ENCODE data around the gene FIG4. TPM values are rescaled to one million over a fixed set of nuclear protein-coding genes. Genes with fewer than 3 reads are reported as not detected.

The FIG4 gene
- total RNA-seq, 8 experiments from 2014 or later, result 5.2 to 25.1 (median 18.7) TPM

- Histone ChIP-seq H3K4me3 (no peak overlapping the region), H3K4me1 (replicated peaks in 1 of 2) (peaks cover 0 to 10% of the 10 kb centered on the region in 2 donors), H3K27ac (no peak overlapping the region)
- WGBS, 10 experiments, result 0 to 100% (median 57%) methylated on average over 1 of the region's 1 CpG; no CpG with 5 or more reads in 1 of the 10 experiments
- peak in 3 of 8 experiments; percentile 31 to 59 (median 54) for ATAC-seq (replicated peaks in 6 of 8)
- in situ Hi-C loops (cut with MboI; ENCODE audit: low pct_unique_long_range_greater_than_20kb in 2 of 9, low sequenced_read_pairs in 9 of 9, unreplicated experiment in 9 of 9), result no loop called here
Measured at GRCh38 chr6:109793021-109793420, 101.9 kb downstream of the FIG4 start.

GRCh38 chr6:109793792-109794191 is 102.7 kb downstream of the FIG4 start:
- ATAC-seq (replicated peaks in 6 of 8), result peak; percentile 83 to 94 (median 92)
- Histone ChIP-seq H3K4me3 (no peak overlapping the region), H3K4me1 (replicated peaks in 1 of 2) (peaks cover 0 to 10% of the 10 kb centered on the region in 2 donors), H3K27ac (no peak overlapping the region)
- in situ Hi-C loops (cut with MboI; ENCODE audit: low pct_unique_long_range_greater_than_20kb in 2 of 9, low sequenced_read_pairs in 9 of 9, unreplicated experiment in 9 of 9), result no loop called here
- 0 to 71% (median 25%) methylated on average over 1 of the region's 1 CpG; no CpG with 5 or more reads in 2 of the 10 experiments for WGBS, 10 experiments

- peaks cover 2 to 14% of the 10 kb centered on the region in 2 donors for H3K4me1 ChIP-seq (replicated peaks in 1 of 2)
- 25 to 100% (median 70%) methylated on average over 1 to 5 of the region's 6 CpGs; no CpG with 5 or more reads in 1 of the 10 experiments for WGBS, 10 experiments
- H3K4me3 ChIP-seq, result no peak overlapping the region
- H3K27ac ChIP-seq, result no peak overlapping the region
- in situ Hi-C loops (cut with MboI; ENCODE audit: low pct_unique_long_range_greater_than_20kb in 2 of 9, low sequenced_read_pairs in 9 of 9, unreplicated experiment in 9 of 9), result no loop called here
- ATAC-seq (replicated peaks in 6 of 8), result peak in 6 of 8 experiments; percentile 14 to 32 (median 16)
Measured at GRCh38 chr6:109794201-109794923, 103.3 kb downstream of the FIG4 start.

GRCh38 chr6:109795994-109796555 is 105.0 kb downstream of the FIG4 start:
- 0 to 100% (median 82%) methylated on average over 1 to 4 of the region's 4 CpGs; no CpG with 5 or more reads in 5 of the 10 experiments for WGBS, 10 experiments
- in situ Hi-C loops (cut with MboI; ENCODE audit: low pct_unique_long_range_greater_than_20kb in 2 of 9, low sequenced_read_pairs in 9 of 9, unreplicated experiment in 9 of 9), result no loop called here
- Histone ChIP-seq H3K27ac (no peak overlapping the region), H3K4me3 (no peak overlapping the region), H3K4me1 (replicated peaks in 1 of 2) (peaks cover 2 to 13% of the 10 kb centered on the region in 2 donors)
- ATAC-seq (replicated peaks in 6 of 8), result peak in 1 of 8 experiments; percentile 25

- in situ Hi-C loops (cut with MboI; ENCODE audit: low pct_unique_long_range_greater_than_20kb in 2 of 9, low sequenced_read_pairs in 9 of 9, unreplicated experiment in 9 of 9), result no loop called here
- Histone ChIP-seq H3K4me1 (replicated peaks in 1 of 2) (peaks cover 2 to 4% of the 10 kb centered on the region in 2 donors), H3K4me3 (no peak overlapping the region), H3K27ac (no peak overlapping the region)
- no peak for ATAC-seq (replicated peaks in 6 of 8)
- WGBS, 10 experiments, result 22 to 100% (median 53%) methylated on average over 1 to 5 of the region's 5 CpGs
Measured at GRCh38 chr6:109799129-109799528, 108.0 kb downstream of the FIG4 start.

DNA sequence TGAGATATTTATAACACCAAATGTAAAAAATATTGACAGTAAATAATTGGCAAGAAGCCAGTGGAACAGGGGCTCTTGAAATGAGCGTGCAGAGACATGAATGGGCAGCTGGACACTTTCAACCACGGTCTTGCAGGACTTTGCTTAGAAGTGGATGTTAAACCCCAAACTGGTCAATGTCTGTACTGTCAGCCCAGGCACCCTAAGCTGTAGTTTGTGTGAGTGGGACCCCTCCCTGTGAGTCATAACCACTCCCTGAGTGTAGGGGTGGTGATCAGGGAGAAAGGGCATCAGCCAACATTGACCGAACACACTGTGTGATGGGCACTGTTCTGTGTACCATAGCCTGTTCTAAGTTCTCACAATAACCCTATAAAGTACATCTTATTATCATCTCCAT is 108.6 kb downstream of the FIG4 start:
- Histone ChIP-seq H3K4me3 (no peak overlapping the region), H3K27ac (no peak overlapping the region), H3K4me1 (replicated peaks in 1 of 2) (peaks cover 2 to 4% of the 10 kb centered on the region in 2 donors)
- in situ Hi-C loops (cut with MboI; ENCODE audit: low pct_unique_long_range_greater_than_20kb in 2 of 9, low sequenced_read_pairs in 9 of 9, unreplicated experiment in 9 of 9), result no loop called here
- ATAC-seq (replicated peaks in 6 of 8), result peak in 3 of 8 experiments; percentile 31 to 97 (median 92)
- WGBS, 10 experiments, result 0 to 100% (median 94%) methylated on average over 1 to 3 of the region's 3 CpGs; no CpG with 5 or more reads in 4 of the 10 experiments

DNA sequence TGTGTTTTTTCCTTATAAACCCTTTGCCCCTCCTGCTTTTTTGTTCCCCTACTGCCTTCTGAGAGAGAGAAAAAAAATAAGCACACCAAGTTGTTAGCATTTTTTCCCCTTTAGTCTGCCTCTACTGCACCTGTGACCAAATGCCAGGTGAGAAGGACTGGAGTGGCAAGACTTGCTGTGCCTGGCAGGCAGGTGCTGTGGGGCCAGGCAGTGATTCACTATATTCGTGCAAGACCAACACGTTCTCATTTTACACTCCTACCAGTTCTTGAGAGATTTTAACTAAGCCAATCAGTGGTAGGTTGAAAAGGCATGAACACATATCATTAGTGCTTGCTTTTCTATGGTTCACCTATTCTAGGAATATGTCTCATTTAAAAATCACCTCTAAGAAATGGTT is 109.7 kb downstream of the FIG4 start:
- Histone ChIP-seq H3K4me1 (replicated peaks in 1 of 2) (peaks cover 2 to 4% of the 10 kb centered on the region in 2 donors), H3K4me3 (no peak overlapping the region), H3K27ac (no peak overlapping the region)
- in situ Hi-C loops (cut with MboI; ENCODE audit: low pct_unique_long_range_greater_than_20kb in 2 of 9, low sequenced_read_pairs in 9 of 9, unreplicated experiment in 9 of 9), result no loop called here
- ATAC-seq (replicated peaks in 6 of 8), result no peak
- WGBS, 10 experiments, result 78 to 100% (median 85%) methylated on average over 1 to 2 of the region's 2 CpGs; no CpG with 5 or more reads in 2 of the 10 experiments

DNA sequence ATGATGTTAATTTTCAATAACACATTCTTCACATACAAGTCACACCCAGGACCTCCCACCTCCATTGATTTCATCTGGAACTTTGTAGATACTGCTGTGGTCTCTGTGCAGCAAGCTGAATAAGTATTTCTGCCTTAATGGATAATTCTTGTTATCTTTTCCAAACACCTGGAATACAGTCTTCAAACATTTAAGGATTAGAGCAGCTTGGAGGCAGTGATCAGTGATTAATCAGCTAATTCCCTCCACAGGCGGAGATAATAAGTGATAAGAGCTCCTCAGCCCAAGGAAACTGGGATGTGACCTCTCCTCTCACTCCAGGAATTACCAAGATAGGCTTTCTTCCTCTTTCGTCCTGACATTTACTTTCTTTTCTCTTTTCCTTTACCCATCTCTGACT is 110.7 kb downstream of the FIG4 start:
- ATAC-seq (replicated peaks in 6 of 8), result no peak
- Histone ChIP-seq H3K27ac (no peak overlapping the region), H3K4me3 (no peak overlapping the region), H3K4me1 (replicated peaks in 1 of 2) (peaks cover 2 to 4% of the 10 kb centered on the region in 2 donors)
- in situ Hi-C loops (cut with MboI; ENCODE audit: low pct_unique_long_range_greater_than_20kb in 2 of 9, low sequenced_read_pairs in 9 of 9, unreplicated experiment in 9 of 9), result no loop called here
- 72 to 100% (median 91%) methylated on average over 1 to 2 of the region's 2 CpGs for WGBS, 10 experiments

DNA sequence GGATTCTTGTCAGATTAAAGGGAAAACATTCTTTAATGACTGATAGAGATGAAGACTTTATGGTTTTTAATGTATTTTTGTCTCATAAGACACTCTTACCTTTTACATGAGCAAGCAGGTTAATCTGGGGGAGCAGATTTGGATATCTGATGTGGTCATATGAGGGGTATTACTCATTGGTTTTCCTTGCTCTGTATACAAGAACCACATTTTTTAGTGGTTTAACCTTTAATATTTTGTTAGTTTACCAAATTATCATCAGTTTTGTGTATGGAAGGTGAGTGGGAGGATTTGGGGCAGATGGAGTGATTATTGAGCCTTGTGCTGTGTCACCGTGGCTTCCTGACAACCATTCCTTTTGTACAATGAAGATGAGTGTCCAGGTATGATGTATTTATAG is 112.9 kb downstream of the FIG4 start:
- no peak overlapping the region for H3K27ac ChIP-seq
- 40 to 100% (median 78%) methylated on average over 1 of the region's 1 CpG; no CpG with 5 or more reads in 5 of the 10 experiments for WGBS, 10 experiments
- H3K4me1 ChIP-seq (replicated peaks in 1 of 2), result peaks cover 2% of the 10 kb centered on the region in 2 donors
- in situ Hi-C loops (cut with MboI; ENCODE audit: low pct_unique_long_range_greater_than_20kb in 2 of 9, low sequenced_read_pairs in 9 of 9, unreplicated experiment in 9 of 9), result no loop called here
- no peak overlapping the region for H3K4me3 ChIP-seq
- ATAC-seq (replicated peaks in 6 of 8), result no peak

DNA sequence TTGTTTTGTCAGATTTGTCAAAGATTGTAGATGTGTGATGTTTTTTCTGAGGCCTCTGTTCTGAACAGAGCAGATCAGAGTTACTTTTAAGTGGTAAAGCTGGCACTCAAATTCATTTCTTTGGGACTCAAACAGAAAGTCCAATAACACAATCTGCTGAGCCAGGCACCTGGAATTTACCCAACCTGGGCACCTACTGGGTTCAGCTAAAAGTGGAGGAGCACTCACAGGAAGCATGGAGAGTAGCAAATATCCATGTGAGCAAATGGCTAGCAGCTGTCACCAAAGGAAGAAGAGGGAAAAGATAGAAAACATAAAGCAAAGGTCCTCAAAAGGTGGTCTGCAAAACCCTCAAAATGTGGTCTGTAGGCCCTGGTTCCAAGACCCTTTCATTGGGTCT is 116.8 kb downstream of the FIG4 start:
- no peaks in the 10 kb centered on the region for H3K4me1 ChIP-seq (replicated peaks in 1 of 2)
- H3K27ac ChIP-seq, result no peak overlapping the region
- H3K4me3 ChIP-seq, result no peak overlapping the region
- in situ Hi-C loops (cut with MboI; ENCODE audit: low pct_unique_long_range_greater_than_20kb in 2 of 9, low sequenced_read_pairs in 9 of 9, unreplicated experiment in 9 of 9), result no loop called here
- no peak for ATAC-seq (replicated peaks in 6 of 8)

DNA sequence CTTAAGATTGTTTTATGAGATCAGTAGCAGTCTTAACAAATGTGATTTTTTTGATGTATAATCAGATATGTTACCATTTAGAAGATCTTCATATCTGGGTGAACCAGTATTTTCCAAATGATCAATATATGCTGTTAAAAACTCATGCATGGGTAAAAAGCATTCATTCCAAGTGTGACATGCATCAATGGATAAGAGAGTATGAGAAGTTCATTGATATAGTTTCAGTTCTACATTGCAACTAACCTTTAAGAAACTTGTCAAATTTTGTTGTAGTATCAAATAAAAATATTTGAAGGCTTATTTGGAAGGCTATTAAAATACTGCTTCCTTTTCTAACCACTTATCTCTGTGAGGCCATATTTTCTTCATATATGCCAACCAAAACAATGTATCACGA is 117.7 kb downstream of the FIG4 start:
- ATAC-seq (replicated peaks in 6 of 8), result no peak
- 50 to 100% (median 100%) methylated on average over 1 of the region's 1 CpG; no CpG with 5 or more reads in 2 of the 10 experiments for WGBS, 10 experiments
- Histone ChIP-seq H3K4me3 (no peak overlapping the region), H3K27ac (no peak overlapping the region), H3K4me1 (replicated peaks in 1 of 2) (no peaks in the 10 kb centered on the region)
- in situ Hi-C loops (cut with MboI; ENCODE audit: low pct_unique_long_range_greater_than_20kb in 2 of 9, low sequenced_read_pairs in 9 of 9, unreplicated experiment in 9 of 9), result no loop called here

- no peak overlapping the region for H3K27ac ChIP-seq
- peak in 3 of 8 experiments; percentile 81 to 90 (median 85) for ATAC-seq (replicated peaks in 6 of 8)
- no peak overlapping the region for H3K4me3 ChIP-seq
- in situ Hi-C loops (cut with MboI; ENCODE audit: low pct_unique_long_range_greater_than_20kb in 2 of 9, low sequenced_read_pairs in 9 of 9, unreplicated experiment in 9 of 9), result no loop called here
- no peaks in the 10 kb centered on the region for H3K4me1 ChIP-seq (replicated peaks in 1 of 2)
- 8 to 100% (median 58%) methylated on average over 1 to 4 of the region's 4 CpGs; no CpG with 5 or more reads in 2 of the 10 experiments for WGBS, 10 experiments
Measured at GRCh38 chr6:109815054-109815453, 124.0 kb downstream of the FIG4 start.

- WGBS, 10 experiments, result 76 to 89% (median 85%) methylated on average over 5 to 9 of the region's 14 CpGs; no CpG with 5 or more reads in 2 of the 10 experiments
- in situ Hi-C loops (cut with MboI; ENCODE audit: low pct_unique_long_range_greater_than_20kb in 2 of 9, low sequenced_read_pairs in 9 of 9, unreplicated experiment in 9 of 9), result no loop called here
- no peaks in the 10 kb centered on the region for H3K4me1 ChIP-seq (replicated peaks in 1 of 2)
- ATAC-seq (replicated peaks in 6 of 8), result peak in 1 of 8 experiments; percentile 12
- no peak overlapping the region for H3K4me3 ChIP-seq
- no peak overlapping the region for H3K27ac ChIP-seq
Measured at GRCh38 chr6:109816452-109817374, 125.6 kb downstream of the FIG4 start.

Measured in motor neuron (in vitro differentiated cells).